Measurements from ENCODE around the gene PTPRJ. TPM values are rescaled to one million over a fixed set of nuclear protein-coding genes. Genes with fewer than 3 reads are reported as not detected.
A peak's percentile ranks its signal among the peaks of the same experiment; 100 is the strongest.

PTPRJ gene
- total and polyA plus RNA-seq, 2 of the 13 experiments (the other 11 are each of a cell fraction or from before 2014, with no cell fraction given) = 1.0 to 1.2 TPM

DNA sequence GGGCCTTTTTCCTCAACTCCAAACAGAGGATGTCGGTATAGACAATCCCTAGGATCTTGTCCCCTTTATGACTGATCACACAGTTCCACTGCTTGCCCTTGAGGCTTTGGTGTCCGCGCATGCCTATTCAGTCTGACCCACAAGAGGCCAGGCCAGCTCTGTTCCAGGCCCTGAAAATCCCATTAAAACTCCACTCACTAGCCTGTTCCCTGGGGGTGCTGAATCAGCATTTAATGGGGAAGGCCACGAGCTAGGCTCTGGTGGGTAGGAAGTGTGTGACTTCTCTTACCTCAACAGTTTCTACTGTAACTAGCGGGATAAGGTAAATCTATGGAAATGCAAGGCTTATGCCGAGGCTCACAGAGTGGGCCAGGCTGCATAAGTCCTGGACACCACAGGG lies 117.7 kb downstream of the PTPRJ start:
- POLR2A ChIA-PET = no interaction called here

GRCh38 chr11:48099916-48100446 lies 119.6 kb downstream of the PTPRJ start:
- ATAC-seq = no peak
- BruUV-seq (replicated peaks) = no TSS peak
- Histone ChIP-seq H3K36me3 (replicated peaks in 1 of 2; ENCODE audit: control insufficient read depth in 1 of 2, insufficient read depth in 2 of 2, low read length in 2 of 2) (no peaks in the 10 kb centered on the region), H3K4me1 (ENCODE audit: insufficient read depth, low read length) (peaks cover 93% of the 10 kb centered on the region), H3K27me3 (ENCODE audit: control insufficient read depth in 1 of 2, insufficient read depth in 2 of 2, low read length in 2 of 2) (no peaks in the 10 kb centered on the region), H3K27ac (ENCODE audit: extremely low read length, insufficient read depth, low read length) (no peak overlapping the region), H3K9ac (ENCODE audit: insufficient read depth, low read depth, low read length) (no peak overlapping the region), H3K4me3 (replicated peaks in 1 of 3; ENCODE audit: insufficient read depth in 1 of 3, low read depth in 2 of 3, low read length in 3 of 3) (no peak overlapping the region), H3K9me3 (ENCODE audit: low read length) (no peaks in the 10 kb centered on the region), H4K20me1 (ENCODE audit: insufficient read depth, low read length) (no peaks in the 10 kb centered on the region), H3K4me2 (ENCODE audit: low read depth, low read length) (no peak overlapping the region), H2AFZ (ENCODE audit: low read length) (no peak overlapping the region), H3K79me2 (ENCODE audit: insufficient read depth, low read length) (no peaks in the 10 kb centered on the region)
- TF ChIP-seq SP2 (CRISPR knock-in tag; IDR thresholded peaks at IDR 0.05) (no peak), PCBP1 (IDR thresholded peaks at IDR 0.05; ENCODE audit: borderline replicate concordance, low read depth, low read length) (no peak)
- no peak for FAIRE-seq
- CTCF ChIA-PET (ENCODE audit: low intra/inter-chr PET ratio, low total read pairs) = no interaction called here
- no peak for DNase-seq (ENCODE audit: low spot score)
- POLR2A ChIA-PET = no interaction called here
- intact Hi-C loops (cut with micrococcal nuclease; ENCODE audit: unreplicated experiment) = no loop called here
- in situ Hi-C loops (cut with HindIII; ENCODE audit: extremely low pct_ligation_motif_present, low pct_unique_long_range_greater_than_20kb) = no loop called here
- 78% methylated on average over 6 of the region's 6 CpGs for WGBS (ENCODE audit: low lambda C conversion rate)

More for the DNA sequence above, 117.7 kb downstream of the PTPRJ start:
- H3K4me2 ChIP-seq (ENCODE audit: low read depth, low read length) = no peak overlapping the region
- no peak overlapping the region for H3K4me3 ChIP-seq (replicated peaks in 1 of 3; ENCODE audit: insufficient read depth in 1 of 3, low read depth in 2 of 3, low read length in 3 of 3)
- 76% methylated on average over 6 of the region's 6 CpGs for WGBS (ENCODE audit: low lambda C conversion rate)
- FAIRE-seq (no peak), DNase-seq (ENCODE audit: low spot score) (no peak), ATAC-seq (no peak)
- H3K36me3 ChIP-seq (replicated peaks in 1 of 2; ENCODE audit: control insufficient read depth in 1 of 2, insufficient read depth in 2 of 2, low read length in 2 of 2) = no peaks in the 10 kb centered on the region
- no peaks in the 10 kb centered on the region for H3K79me2 ChIP-seq (ENCODE audit: insufficient read depth, low read length)
- H3K4me1 ChIP-seq (ENCODE audit: insufficient read depth, low read length) = peaks cover 94% of the 10 kb centered on the region
- H3K9ac ChIP-seq (ENCODE audit: insufficient read depth, low read depth, low read length) = no peak overlapping the region
- H3K9me3 ChIP-seq (ENCODE audit: low read length) = no peaks in the 10 kb centered on the region
- intact Hi-C loops (cut with micrococcal nuclease; ENCODE audit: unreplicated experiment) (no loop called here), in situ Hi-C loops (cut with HindIII; ENCODE audit: extremely low pct_ligation_motif_present, low pct_unique_long_range_greater_than_20kb) (no loop called here)
- BruUV-seq (replicated peaks) = no TSS peak
- TF ChIP-seq MAFF (IDR thresholded peaks at IDR 0.05; ENCODE audit: low read depth, low read length) = peak; percentile 97
- TF ChIP-seq, protein P1, sequence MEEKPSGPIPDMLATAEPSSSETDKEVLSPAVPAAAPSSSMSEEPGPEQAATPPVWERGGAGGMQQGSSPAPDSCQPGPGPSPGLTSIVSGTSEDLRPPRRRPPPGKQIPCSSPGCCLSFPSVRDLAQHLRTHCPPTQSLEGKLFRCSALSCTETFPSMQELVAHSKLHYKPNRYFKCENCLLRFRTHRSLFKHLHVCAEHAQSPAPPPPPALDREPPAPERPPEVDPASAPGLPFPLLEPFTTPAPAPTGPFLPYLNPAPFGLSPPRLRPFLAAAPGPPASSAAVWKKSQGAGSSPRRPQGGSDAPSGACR (CRISPR knock-in tag; IDR thresholded peaks at IDR 0.05) = no peak
- TF ChIP-seq MAFK (conservative IDR thresholded peaks at IDR 0.05 in 1 of 2, IDR thresholded peaks at IDR 0.05 in 1 of 2; ENCODE audit: low read length in 2 of 2) = peak; percentile 97 to 98
- no peaks in the 10 kb centered on the region for H4K20me1 ChIP-seq (ENCODE audit: insufficient read depth, low read length)
- CTCF ChIA-PET (ENCODE audit: low intra/inter-chr PET ratio, low total read pairs) = no interaction called here
- H2AFZ ChIP-seq (ENCODE audit: low read length) = no peak overlapping the region
- no peaks in the 10 kb centered on the region for H3K27me3 ChIP-seq (ENCODE audit: control insufficient read depth in 1 of 2, insufficient read depth in 2 of 2, low read length in 2 of 2)
- no peak overlapping the region for H3K27ac ChIP-seq (ENCODE audit: extremely low read length, insufficient read depth, low read length)
